Lung (tissue), 12 donors: Measurements from ENCODE around the gene CELSR1. TPM values are rescaled to one million over a fixed set of nuclear protein-coding genes. Genes with fewer than 3 reads are reported as not detected.

Experiments used
- ATAC-seq: fragments of 200-7000 bp; cut with Tn5 transposase; one replicate; pipeline ENCODE4 v1.9.1; 2020; ENCODE audit warnings: moderate number of reproducible peaks; ENCODE audit not compliant: insufficient read depth, low FRiP score
- DNase-seq, 3 donors: peaks; one replicate each; pipeline ENCODE4 v3.0.0-alpha.2; 2013 to 2017
- H3K27ac ChIP-seq, 2 donors: one replicate each; pipeline ENCODE4 v1.5.1; 2013; ENCODE audit warnings: mild to moderate bottlenecking in 2 of 2, moderate library complexity in 2 of 2, control low read depth in 1 of 2, inconsistent platforms in 1 of 2, low read depth in 1 of 2, low read length in 1 of 2
- H3K27me3 ChIP-seq, 3 donors: one replicate each; pipeline ENCODE4 v1.5.1; 2013; ENCODE audit warnings: low read length in 2 of 3; ENCODE audit not compliant: control insufficient read depth in 3 of 3, insufficient read depth in 3 of 3
- H3K36me3 ChIP-seq, 4 donors: one replicate each; pipeline ENCODE4 v1.5.1; 2013; ENCODE audit warnings: low read length in 4 of 4, mild to moderate bottlenecking in 1 of 4, moderate library complexity in 1 of 4; ENCODE audit not compliant: control insufficient read depth in 4 of 4, insufficient read depth in 4 of 4
- H3K4me1 ChIP-seq, 5 donors: one replicate each; pipeline ENCODE4 v1.5.1; 2013; ENCODE audit warnings: low read length in 5 of 5, mild to moderate bottlenecking in 2 of 5, moderate library complexity in 1 of 5; ENCODE audit not compliant: control insufficient read depth in 5 of 5, insufficient read depth in 5 of 5
- H3K4me3 ChIP-seq: one replicate; pipeline ENCODE4 v1.5.1; 2013; ENCODE audit warnings: mild to moderate bottlenecking, control low read depth, moderate library complexity
- H3K9ac ChIP-seq, 2 donors: one replicate each; pipeline ENCODE4 v1.5.1; 2013; ENCODE audit warnings: low read length in 2 of 2, control low read depth in 1 of 2; ENCODE audit not compliant: insufficient read depth in 1 of 2
- H3K9me3 ChIP-seq, 4 donors: one replicate each; pipeline ENCODE4 v1.5.1; 2013; ENCODE audit warnings: low read length in 3 of 4, mild to moderate bottlenecking in 1 of 4, moderate library complexity in 1 of 4; ENCODE audit not compliant: control insufficient read depth in 4 of 4, insufficient read depth in 3 of 4
- WGBS, 2 donors: extraction: QIAGEN DNeasy Blood & Tissue Kit; methylation state at CpG; one replicate each; pipeline ENCODE4 v1.1.7; 2013; 5-methylcytosine and 5-hydroxymethylcytosine counted together
- polyA plus RNA-seq, 2 donors: library from polyadenylated mRNA; stranded (reverse); fragments of 200-250 nt; gene quantifications; one replicate each; pipeline ENCODE4 v1.2.1, GENCODE V29; 2013
- total RNA-seq, 2 donors: library from RNA; depleted of rRNA in 1 of 2; stranded (reverse); fragments of >200 nt in 1 of 2; gene quantifications; one replicate each; pipeline ENCODE4 v1.2.1, GENCODE V29; 2014 to 2021
- TF ChIP-seq, protein P1 (sequence below): IDR thresholded peaks from 2 replicates; pipeline ENCODE4 v1.5.1; 2012; ENCODE audit warnings: mild to moderate bottlenecking; ENCODE audit errors: control extremely low read depth, extremely low read depth
- donor health status: control.
- donor health status: control.
- donor health status: Bipolar disorder and iron deficiency.
- donor health status: healthy.
- donor health status: DM: yes; HTN: yes; CAD: no.

The CELSR1 gene
- total and polyA plus RNA-seq, 4 donors: 14.0 to 65.9 (median 32.7) TPM

DNA sequence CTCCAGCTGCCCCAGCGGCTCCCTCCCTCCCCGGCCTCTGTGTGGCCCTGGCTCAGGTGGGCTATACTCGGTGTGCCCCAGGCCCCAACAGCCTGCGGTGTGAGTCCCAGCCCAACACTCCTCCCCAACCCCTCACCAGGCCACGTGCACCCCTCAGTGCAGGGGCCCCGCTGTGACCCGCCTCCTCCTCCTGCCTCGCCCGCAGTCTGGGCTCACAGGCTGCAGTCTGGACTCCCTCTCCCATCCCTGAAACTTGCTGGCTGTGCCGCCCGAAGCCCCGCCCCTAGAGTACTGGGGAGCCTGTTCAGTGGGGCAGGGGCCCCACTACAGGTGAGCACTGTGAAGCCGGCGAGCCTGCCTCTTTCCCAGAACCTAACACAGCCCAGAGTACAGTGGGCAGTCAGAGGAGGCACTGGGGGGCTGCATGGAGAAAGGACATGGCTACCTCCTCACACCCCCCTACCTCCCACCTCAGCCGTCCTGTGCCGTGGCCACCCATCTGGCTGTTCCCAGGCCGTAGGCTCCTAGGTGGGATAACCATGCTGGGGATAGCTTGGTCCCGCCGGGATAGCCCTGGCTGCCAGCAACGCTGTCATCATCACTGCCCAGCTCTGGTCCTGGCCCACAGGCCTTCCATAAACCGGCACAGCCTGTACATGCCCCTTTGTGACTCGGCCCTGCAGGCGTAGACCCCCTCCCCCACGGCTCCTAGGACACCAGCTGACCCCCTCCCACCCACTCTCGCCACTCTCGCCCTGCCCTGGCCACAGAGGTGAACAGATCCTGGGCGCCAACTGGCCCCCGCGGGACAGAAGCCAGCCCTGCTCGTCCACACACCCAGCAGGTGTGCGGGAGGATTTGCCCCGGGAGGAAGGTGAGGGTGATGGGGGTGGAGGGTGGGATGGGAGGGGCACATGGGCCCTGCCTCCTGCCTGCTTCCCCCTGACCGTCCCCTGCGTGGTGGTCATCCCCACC is 29.7 kb downstream of the CELSR1 start:
- no peak for ATAC-seq
- H3K36me3 ChIP-seq: no peaks in the 10 kb centered on the region
- H3K27ac ChIP-seq: no peak overlapping the region
- peaks cover 0 to 3% (median 0%) of the 10 kb centered on the region in 3 donors for H3K27me3 ChIP-seq
- H3K4me3 ChIP-seq: no peak overlapping the region
- H3K9me3 ChIP-seq: no peaks in the 10 kb centered on the region
- peaks cover 0 to 19% (median 3%) of the 10 kb centered on the region in 5 donors for H3K4me1 ChIP-seq
- no peak for DNase-seq
- WGBS, 2 donors: 57 to 75% methylated on average over 31 to 34 of the region's 34 CpGs
- no peak overlapping the region for H3K9ac ChIP-seq
- TF ChIP-seq, protein P1, sequence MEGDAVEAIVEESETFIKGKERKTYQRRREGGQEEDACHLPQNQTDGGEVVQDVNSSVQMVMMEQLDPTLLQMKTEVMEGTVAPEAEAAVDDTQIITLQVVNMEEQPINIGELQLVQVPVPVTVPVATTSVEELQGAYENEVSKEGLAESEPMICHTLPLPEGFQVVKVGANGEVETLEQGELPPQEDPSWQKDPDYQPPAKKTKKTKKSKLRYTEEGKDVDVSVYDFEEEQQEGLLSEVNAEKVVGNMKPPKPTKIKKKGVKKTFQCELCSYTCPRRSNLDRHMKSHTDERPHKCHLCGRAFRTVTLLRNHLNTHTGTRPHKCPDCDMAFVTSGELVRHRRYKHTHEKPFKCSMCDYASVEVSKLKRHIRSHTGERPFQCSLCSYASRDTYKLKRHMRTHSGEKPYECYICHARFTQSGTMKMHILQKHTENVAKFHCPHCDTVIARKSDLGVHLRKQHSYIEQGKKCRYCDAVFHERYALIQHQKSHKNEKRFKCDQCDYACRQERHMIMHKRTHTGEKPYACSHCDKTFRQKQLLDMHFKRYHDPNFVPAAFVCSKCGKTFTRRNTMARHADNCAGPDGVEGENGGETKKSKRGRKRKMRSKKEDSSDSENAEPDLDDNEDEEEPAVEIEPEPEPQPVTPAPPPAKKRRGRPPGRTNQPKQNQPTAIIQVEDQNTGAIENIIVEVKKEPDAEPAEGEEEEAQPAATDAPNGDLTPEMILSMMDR: no peak

DNA sequence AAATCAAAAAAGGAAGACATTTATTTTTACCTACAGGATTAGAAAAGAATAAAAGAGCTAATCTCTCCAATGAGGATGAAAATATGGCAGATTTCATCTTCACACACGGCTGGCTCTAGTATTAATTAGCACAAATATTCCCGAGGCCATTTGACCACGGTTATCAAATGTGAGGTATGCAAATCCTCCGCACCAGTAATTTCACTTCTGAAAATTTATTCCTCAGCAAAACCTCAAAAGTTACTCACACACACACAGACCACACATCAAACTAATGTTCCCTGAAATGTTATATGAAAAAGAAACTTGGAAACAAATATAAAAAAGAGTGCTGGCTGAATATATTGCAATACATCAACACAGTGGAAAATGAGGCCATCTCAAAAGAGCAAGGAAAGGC is 32.8 kb downstream of the CELSR1 start:
- Histone ChIP-seq H3K4me3 (no peak overlapping the region), H3K9ac (no peak overlapping the region), H3K9me3 (no peaks in the 10 kb centered on the region), H3K4me1 (peaks cover 0 to 19% (median 5%) of the 10 kb centered on the region in 5 donors), H3K27ac (no peak overlapping the region), H3K27me3 (peaks cover 0 to 5% (median 0%) of the 10 kb centered on the region in 3 donors), H3K36me3 (no peaks in the 10 kb centered on the region)
- ATAC-seq (no peak), DNase-seq (no peak)
- TF ChIP-seq, protein P1: no peak
- WGBS, 2 donors: 75 to 82% methylated on average over 4 of the region's 4 CpGs

DNA sequence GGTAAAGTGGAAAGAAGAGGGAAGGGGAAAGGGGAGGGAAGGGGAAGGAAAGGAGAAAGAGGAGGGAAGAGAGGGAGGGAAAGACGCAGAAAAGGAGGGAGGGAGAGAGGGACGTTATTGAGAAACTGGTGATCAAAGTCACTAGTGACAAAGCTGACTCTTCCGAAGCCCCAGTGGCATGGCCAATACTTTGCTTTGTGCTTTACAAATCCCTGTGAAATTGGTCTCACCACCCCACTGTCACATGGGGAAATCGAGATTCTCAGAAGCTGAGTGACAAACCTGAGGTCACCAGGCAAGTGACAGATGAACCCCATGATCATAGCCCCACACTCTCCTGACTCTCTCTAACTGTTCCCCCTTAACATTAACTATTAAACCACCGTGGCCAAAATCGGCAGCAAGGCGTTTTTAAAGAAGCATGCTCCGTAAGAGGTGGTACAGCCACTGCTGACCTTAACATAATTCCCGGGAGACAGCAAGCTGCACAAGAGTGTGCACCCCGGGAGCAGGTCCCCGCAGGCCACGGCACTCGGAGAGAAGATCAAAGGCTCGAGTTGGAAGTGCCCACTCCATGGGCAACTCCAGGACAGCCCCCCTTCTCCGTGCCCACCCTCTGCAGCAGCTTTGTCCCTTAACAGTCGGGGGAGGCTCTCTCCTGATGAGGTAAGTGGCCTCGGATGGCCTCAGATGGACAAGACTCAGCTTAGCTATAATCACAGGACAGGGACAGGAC is 34.8 kb downstream of the CELSR1 start:
- Histone ChIP-seq H3K36me3 (no peaks in the 10 kb centered on the region), H3K27me3 (peaks cover 0 to 10% (median 3%) of the 10 kb centered on the region in 3 donors), H3K9me3 (no peaks in the 10 kb centered on the region), H3K27ac (no peak overlapping the region), H3K4me1 (peaks cover 0 to 6% (median 2%) of the 10 kb centered on the region in 5 donors), H3K9ac (no peak overlapping the region), H3K4me3 (no peak overlapping the region)
- 66 to 77% methylated on average over 17 of the region's 17 CpGs for WGBS, 2 donors
- ATAC-seq: no peak
- TF ChIP-seq, protein P1: no peak
- no peak for DNase-seq
